Activated CD4-positive, alpha-beta T cell treated with anti-CD3 and anti-CD28 coated beads for 1 hour (primary cell): ENCODE data around the gene KXD1.

Source experiments
- DNase-seq: peaks from one replicate; pipeline ENCODE4 v3.0.0-alpha.2; 2020

Gene KXD1

DNA sequence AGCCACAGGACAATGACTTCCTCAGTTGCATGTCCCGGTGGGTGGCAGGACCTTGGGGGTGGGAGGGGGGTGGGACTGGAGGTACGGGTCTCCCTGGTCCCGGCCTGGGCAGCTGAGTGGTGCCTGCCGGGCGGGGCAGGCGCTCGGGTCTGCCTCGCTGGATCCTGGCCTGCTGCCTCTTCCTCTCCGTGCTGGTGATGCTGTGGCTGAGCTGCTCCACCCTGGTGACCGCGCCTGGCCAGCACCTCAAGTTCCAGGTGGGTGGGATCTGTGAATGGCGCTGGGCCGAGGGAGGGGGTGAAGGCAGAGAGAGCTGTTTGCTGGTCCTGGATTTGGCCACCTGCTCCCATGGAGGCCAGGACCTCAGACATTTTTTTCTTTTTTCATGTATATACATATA lies 60.6 kb downstream of the KXD1 start:
- DNase-seq, result no peak
